ENCODE results near the gene MYBPH.

MYBPH gene

DNA sequence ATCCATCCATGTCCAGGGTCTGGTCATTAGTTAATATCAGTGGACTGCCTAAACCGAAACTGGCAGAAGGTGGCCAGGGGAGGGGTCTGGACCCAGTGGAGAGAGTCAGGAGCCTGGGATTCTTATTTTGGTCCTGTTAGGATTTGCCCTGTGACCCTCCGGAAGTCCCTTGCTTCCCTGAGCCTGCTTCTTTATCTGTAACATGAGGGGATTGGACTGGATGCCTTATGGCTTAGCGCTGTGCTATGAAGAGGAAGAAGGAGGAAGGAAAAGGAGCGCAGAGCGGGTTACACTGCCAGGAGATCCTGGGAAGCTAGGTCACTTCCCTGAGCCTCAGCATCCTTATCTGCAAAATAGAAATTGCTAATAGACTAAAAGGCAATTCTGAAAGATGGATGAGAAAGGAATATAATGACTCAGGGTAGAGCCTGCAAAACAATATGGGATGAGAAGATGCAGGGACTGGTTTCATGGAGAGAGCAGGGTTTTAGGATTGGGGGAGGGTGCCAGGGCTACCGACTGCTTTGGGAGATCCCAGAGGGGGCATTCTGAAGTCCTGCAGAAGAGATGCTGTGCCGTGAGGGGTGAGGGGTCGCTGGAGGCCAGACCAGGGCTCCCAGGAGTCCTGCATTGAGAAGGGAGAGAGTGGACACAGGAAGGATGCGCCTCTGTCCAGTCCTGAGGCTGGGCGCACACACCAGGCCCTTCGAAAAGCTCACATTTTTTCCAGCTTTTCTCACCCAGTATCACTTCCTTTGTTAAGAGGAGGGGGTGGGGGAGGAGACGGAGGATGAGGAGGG is 48.6 kb downstream of the MYBPH start:
- no peak for DNase-seq

DNA sequence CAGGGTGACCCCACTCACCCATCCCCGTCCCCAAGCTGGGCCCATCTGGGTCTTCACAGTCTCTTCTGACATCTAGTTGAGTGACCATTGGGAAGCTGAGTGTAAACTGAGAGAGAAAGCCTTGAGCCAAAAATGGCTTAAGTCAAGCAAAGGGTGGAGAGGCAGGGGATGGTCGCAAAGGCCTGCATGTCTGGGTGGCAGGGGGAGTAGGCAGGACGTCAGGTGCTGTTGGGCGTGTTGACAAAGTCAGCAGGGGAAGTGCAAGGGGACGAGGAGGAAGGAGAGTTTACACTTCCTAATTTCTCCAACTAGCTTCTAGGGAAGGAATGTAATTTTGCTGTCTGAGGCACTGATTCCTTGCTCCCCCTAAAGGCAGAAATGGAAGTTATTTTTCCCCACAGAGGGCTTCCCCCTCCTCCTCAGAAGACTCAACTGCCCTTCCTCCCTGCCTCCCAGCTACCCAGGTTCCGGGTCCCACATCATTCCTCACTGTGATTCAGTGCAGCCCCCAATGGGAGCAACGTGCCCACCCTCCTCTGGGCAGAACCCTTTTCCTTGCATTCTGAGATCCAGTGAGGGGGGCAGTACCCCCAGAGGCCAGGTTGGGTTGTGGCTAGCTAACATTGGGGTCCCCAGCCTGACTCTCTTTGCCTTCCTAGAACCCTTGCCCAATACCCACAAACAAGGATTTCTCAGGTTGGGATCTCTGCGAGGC is 49.3 kb downstream of the MYBPH start:
- DNase-seq = no peak

DNA sequence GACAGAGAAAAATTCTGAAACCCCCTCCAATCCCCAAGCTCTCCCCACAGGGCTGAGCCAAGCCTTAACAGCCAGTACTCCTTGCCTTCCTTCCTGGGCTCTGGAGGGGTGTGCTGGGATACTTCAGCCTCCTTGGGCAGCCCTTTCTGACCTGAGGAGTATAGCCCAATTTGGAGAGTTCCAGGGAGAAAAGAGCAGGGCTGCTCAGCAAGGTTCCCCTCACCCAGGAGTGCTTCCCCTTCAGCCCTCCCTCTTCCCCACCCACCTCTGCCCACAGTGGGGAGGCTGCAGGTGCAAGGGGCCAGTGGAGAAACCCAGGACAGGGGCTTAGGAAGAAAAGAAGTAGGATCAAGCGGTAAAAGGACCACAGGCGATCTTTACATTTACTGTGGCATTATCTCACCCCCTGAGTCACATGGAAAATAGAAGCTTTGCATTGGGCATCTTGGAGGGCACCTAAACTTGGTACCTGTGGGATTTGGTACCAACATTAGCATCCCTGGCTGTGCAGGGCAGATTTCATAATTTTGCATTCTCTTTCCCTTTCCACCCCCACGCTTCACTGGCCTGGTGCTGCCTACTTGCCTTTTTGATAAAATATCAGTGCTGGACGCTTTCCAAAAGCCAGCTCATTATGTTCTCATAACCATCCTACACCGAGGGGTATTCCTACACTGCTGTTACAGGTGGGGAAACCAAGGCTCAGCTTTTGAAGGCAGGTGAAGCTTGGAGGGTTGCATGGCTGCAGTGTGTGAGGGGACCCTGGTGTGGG is 50.9 kb downstream of the MYBPH start:
- DNase-seq = no peak

DNA sequence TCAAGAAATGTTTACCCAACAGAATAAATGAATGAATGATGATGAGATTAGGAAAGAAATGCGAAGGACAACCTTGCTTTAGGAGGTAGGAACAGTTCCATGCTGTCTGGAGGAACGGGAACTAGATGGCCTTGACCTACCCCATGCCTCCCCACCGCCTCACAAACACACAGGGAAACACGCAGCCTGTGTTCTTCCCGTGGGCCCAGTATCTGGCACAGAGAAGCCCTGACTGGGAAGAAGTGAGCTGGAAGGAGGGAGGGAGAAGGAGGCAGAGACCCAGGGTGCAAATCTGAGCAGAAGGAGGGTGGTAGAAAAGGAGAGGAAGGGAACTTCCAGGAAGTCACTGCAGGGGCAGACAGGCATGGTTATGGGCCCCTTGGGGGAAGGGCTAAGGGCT is 51.6 kb downstream of the MYBPH start:
- DNase-seq = no peak

DNA sequence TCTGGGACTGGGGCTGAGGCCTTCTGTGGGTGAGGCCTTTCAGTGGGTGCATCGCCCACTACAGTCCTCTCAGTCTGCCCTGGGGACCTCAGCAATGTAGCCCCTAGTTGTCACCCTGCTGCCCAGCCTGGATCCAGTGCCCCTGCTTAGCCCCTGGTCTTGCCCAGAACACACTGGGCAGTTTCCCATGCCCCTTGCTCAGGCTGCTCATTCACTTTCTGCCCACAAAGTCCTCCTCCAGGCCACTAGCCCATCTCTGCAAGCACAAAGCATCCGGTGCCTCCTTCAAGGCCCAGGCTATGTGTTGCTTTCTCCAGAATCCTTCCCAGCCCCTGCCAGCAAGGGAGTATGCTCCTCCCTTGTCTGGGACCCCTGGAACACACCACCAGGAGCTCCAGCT is 53.5 kb downstream of the MYBPH start:
- no peak for DNase-seq

DNA sequence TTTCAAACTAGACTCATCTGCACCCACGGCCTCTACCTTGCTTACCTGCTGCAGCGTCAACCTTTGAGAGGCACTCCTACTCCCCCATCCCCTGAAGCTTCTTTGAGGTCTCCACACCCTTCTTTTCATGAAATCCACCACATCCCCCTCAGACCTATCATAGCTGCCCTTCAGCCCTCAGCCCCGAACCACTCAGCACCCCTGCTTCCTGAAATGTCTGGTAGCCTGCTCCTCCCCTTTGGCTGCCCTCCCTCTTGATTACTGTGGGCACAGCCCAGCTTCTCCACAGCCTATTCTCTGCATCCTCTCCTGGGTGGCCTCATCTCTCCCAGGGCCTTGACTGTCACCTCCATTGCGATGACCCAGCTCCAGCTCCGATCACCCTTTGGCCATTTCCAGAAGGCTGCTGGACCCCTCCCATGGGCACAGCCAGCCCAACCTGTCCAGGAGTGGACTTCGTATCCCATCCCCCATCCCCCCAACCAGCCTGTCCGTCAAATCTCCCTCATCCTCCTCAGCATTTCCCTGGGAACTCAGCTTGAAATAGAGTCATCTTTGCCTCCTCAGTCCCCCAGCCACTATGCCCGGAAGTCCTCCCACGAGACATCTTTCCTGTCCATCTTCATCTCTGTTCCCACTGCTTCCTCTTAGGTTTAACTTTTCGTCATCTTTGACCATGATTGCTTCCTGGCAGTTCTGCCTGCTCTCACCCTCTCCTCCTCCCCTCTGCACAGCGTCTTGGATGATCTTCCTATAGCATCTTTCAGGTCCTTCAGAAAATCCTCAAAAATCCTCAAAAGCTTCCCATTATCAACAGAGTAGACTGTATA is 54.2 kb downstream of the MYBPH start:
- DNase-seq = no peak

DNA sequence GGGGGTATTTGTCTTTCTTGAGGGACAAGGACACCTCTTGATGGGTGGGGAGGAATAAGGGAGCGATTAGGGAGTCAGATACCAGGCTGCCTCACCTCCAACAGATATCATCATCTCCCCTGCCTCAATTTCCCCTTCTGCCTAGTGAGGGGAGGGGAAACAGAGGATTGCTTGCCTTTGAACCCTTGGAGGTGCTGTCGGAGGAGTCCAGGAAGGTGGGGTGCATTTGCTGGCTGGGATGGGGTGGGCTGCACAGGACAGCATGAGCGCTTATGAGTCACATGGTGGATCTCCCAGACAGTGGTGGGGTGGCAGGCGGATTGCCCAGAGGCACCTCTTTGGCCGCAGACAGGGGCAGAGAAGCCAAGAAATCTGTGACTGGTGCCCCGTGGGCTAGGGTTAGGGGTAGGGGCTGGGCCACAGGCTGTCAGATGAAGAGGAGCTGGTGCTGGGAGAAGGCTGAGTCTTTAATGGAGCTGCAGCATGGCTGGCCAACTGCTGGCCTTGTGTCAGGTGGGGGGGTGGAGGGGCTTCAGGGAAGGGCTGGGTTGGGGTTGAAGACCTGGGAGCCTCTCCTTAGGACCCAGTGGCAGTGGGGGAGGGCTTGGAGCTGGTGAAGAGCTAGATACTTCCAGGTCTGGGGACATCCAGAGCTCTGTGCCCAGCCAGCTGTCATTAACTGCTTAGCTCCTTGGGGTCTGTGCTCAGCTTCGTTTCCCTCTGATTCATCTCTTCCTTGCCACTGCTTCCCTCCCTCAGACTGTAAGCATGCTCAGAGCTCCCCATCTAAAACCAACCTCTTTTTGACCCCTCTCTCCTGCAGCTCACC is 55.1 kb downstream of the MYBPH start:
- DNase-seq = no peak

Data from retina (tissue), 1 donor.